GM18526 (cell line): Measurements from ENCODE around the gene CACFD1.

Source experiments
- POLR2A ChIP-seq: IDR thresholded peaks from 3 replicates; pipeline ENCODE4 v1.6.1; 2011; ENCODE audit not compliant: insufficient read length; ENCODE audit errors: extremely low read depth

CACFD1 gene

GRCh38 chr9:133459476-133460404 is at the start of gene CACFD1:
TSS of gene CACFD1 (plus strand) at chr9:133459978. CDS start at chr9:133460067, 89 bp downstream.
- peak; percentile 54 for TF ChIP-seq POLR2A

DNA sequence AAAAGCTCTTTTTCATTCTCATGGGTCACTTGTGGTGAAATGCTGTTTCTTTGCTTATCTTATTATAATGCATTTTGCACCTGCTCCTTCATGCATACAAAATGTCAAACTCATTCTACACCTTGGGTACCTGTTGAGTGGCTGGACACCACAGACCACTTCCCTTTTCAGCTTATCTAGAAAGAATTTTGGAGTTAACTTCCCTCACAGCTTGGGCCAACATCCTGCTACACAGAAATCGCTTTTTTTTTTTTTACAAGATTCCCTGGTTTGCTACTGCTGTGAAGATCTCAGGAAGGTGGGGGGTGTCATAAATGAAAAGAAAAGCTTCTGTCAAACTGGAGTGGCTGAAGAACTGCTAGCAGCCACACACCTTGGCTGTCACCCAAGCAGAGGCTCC is 44.6 kb upstream of the CACFD1 start:
- TF ChIP-seq POLR2A, result no peak

GRCh38 chr9:133417541-133418461 is 42.0 kb upstream of the CACFD1 start, which contains the start of gene REXO4:
TSS of gene REXO4 (minus strand) at chr9:133418010. CDS start at chr9:133417844, 166 bp downstream.
- TF ChIP-seq POLR2A, result peak; percentile 75

DNA sequence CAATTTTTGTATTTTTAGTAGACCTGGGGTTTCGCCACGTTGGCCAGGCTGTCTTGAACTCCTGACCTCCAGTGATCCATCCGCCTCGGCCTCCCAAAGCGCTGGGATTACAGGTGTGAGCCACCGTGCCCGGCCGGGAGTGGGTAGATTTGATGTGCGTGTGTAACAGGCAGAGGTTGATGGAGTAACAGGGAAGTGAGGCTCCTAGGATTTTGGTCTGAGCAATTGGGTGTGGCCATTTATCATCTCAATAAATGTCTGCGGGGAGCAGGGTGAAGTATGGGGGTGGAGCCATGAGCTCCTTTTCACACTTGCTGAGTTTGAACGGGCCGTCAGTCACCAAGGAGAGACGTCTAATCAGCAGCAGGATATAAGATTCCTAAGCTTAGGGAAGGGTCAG is 40.8 kb upstream of the CACFD1 start:
- no peak for TF ChIP-seq POLR2A

GRCh38 chr9:133420392-133420827 is 39.4 kb upstream of the CACFD1 start:
- TF ChIP-seq POLR2A, result peak; percentile 38

- TF ChIP-seq POLR2A, result no peak
These were observed 37.9 kb upstream of the CACFD1 start, which contains the start of gene ADAMTS13 for GRCh38 chr9:133421615-133422542. TSS of gene ADAMTS13 (plus strand) at chr9:133422367. CDS start at chr9:133422444, 77 bp downstream.

DNA sequence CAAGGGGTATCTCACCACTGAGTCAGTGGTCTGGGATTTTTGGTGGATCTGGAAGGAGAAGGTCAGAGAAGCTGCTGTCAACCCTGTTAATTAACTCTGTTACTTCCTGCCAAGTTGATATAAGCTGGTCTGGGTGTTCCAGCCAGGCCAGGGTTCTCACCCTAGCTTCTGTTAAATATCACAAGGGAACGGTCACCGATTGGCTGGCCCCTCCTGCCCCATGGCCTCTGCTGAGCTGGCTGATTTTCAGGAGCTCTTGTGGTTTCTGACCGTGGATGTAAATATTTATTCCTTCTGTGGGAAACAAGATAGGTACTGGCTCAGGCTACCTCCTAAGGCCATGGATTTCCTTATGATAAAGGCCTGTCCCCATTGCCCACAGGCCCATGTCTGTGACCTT is 36.6 kb upstream of the CACFD1 start:
- TF ChIP-seq POLR2A, result no peak

DNA sequence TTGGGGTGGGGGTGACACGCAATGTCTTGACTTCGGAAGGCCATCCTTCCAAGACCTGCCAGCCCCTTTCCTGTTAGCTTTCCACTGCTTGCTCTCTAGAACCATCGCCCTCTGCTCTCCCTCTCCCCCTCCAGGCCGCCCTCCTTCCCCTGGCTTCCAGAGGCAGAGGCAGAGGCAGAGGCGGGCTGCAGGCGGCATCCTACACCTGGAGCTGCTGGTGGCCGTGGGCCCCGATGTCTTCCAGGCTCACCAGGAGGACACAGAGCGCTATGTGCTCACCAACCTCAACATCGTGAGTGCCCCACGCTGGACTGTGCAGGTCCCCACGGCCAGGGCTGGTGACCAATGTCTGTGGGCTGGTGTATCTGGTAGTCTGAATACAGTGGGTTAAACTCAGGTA is 35.6 kb upstream of the CACFD1 start:
- TF ChIP-seq POLR2A, result no peak

DNA sequence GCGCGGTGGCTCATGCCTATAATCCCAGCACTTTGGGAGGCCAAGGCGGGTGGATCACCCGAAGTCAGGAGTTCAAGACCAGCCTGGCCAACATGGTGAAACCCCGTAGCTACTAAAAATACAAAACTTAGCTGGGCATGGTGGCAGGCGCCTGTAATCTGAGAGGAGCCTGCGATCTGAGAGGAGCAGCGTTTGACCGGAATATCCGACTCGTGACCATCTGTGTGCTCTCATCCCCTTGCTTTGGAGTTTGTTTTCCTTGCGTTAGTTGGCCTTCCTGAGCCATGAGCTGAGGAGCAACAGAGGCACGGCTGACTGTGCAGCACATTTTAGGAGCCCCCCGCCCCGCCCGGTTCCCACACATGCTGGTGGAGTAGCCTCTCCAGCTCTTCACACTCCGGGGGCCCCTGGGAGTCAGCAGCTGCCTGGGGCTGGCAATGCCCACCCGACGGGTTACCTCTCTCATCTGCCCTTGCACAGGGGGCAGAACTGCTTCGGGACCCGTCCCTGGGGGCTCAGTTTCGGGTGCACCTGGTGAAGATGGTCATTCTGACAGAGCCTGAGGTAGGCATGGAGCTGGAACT is 34.6 kb upstream of the CACFD1 start:
- no peak for TF ChIP-seq POLR2A

GRCh38 chr9:133426011-133426410 is 33.8 kb upstream of the CACFD1 start:
- no peak for TF ChIP-seq POLR2A

GRCh38 chr9:133427658-133428348 is 32.0 kb upstream of the CACFD1 start:
- no peak for TF ChIP-seq POLR2A

- TF ChIP-seq POLR2A, result no peak
These were observed 31.1 kb upstream of the CACFD1 start for GRCh38 chr9:133428617-133429101.

- no peak for TF ChIP-seq POLR2A
These were observed 30.6 kb upstream of the CACFD1 start for GRCh38 chr9:133429214-133429613.
